Stimulated activated naive CD8-positive, alpha-beta T cell treated with anti-CD3 and anti-CD28 coated beads, Interleukin-15, Interleukin-2, amounts not matched to agents 100 ng/mL and 50 ng/mL, for 24 hours (primary cell): ENCODE measurements around the gene CREBL2.
A peak's percentile ranks its signal among the peaks of the same experiment; 100 is the strongest.

ENCODE experiments used
- H3K27ac Mint-ChIP-seq: one replicate; pipeline ENCODE4 v1.8.0; 2021; ENCODE audit warnings: mild to moderate bottlenecking, mixed read lengths
- H3K27me3 Mint-ChIP-seq: one replicate; pipeline ENCODE4 v1.8.0; 2021; ENCODE audit warnings: mixed read lengths
- H3K36me3 Mint-ChIP-seq: one replicate; pipeline ENCODE4 v1.8.0; 2021; ENCODE audit warnings: low read depth, mixed read lengths
- H3K4me1 Mint-ChIP-seq: one replicate; pipeline ENCODE4 v1.8.0; 2021; ENCODE audit warnings: low read depth, mixed read lengths
- H3K4me3 Mint-ChIP-seq: one replicate; pipeline ENCODE4 v1.8.0; 2021; ENCODE audit warnings: mild to moderate bottlenecking, mixed read lengths
- H3K9me3 Mint-ChIP-seq: one replicate; pipeline ENCODE4 v1.8.0; 2021; ENCODE audit warnings: mixed read lengths

CREBL2 gene

GRCh38 chr12:12665194-12665593 lies 53.5 kb downstream of the CREBL2 start:
- Mint-ChIP-seq H3K27me3 (no peaks in the 10 kb centered on the region), H3K27ac (no peak overlapping the region), H3K4me3 (no peak overlapping the region), H3K4me1 (no peaks in the 10 kb centered on the region), H3K36me3 (no peaks in the 10 kb centered on the region), H3K9me3 (no peaks in the 10 kb centered on the region)

- no peak overlapping the region for H3K27ac Mint-ChIP-seq
- H3K36me3 Mint-ChIP-seq = no peaks in the 10 kb centered on the region
- peaks cover 10% of the 10 kb centered on the region for H3K4me1 Mint-ChIP-seq
- H3K9me3 Mint-ChIP-seq = no peaks in the 10 kb centered on the region
- no peaks in the 10 kb centered on the region for H3K27me3 Mint-ChIP-seq
- H3K4me3 Mint-ChIP-seq = no peak overlapping the region
Measured at GRCh38 chr12:12668005-12668404, 56.3 kb downstream of the CREBL2 start.

GRCh38 chr12:12669020-12669419 lies 57.3 kb downstream of the CREBL2 start:
- Mint-ChIP-seq H3K4me3 (no peak overlapping the region), H3K27me3 (no peaks in the 10 kb centered on the region), H3K4me1 (peaks cover 17% of the 10 kb centered on the region), H3K36me3 (no peaks in the 10 kb centered on the region), H3K27ac (no peak overlapping the region), H3K9me3 (no peaks in the 10 kb centered on the region)

GRCh38 chr12:12671850-12672660 lies 60.4 kb downstream of the CREBL2 start:
- H3K4me1 Mint-ChIP-seq = peaks cover 17% of the 10 kb centered on the region
- no peaks in the 10 kb centered on the region for H3K9me3 Mint-ChIP-seq
- H3K27me3 Mint-ChIP-seq = no peaks in the 10 kb centered on the region
- H3K27ac Mint-ChIP-seq = no peak overlapping the region
- H3K36me3 Mint-ChIP-seq = no peaks in the 10 kb centered on the region
- no peak overlapping the region for H3K4me3 Mint-ChIP-seq

- H3K27me3 Mint-ChIP-seq = no peaks in the 10 kb centered on the region
- H3K4me3 Mint-ChIP-seq = no peak overlapping the region
- H3K27ac Mint-ChIP-seq = peak overlapping the region; percentile 23
- H3K9me3 Mint-ChIP-seq = no peaks in the 10 kb centered on the region
- no peaks in the 10 kb centered on the region for H3K36me3 Mint-ChIP-seq
- H3K4me1 Mint-ChIP-seq = peaks cover 17% of the 10 kb centered on the region
Measured at GRCh38 chr12:12673296-12673695, 61.6 kb downstream of the CREBL2 start.

- peaks cover 17% of the 10 kb centered on the region for H3K4me1 Mint-ChIP-seq
- H3K9me3 Mint-ChIP-seq = no peaks in the 10 kb centered on the region
- no peak overlapping the region for H3K27ac Mint-ChIP-seq
- no peaks in the 10 kb centered on the region for H3K36me3 Mint-ChIP-seq
- no peak overlapping the region for H3K4me3 Mint-ChIP-seq
- H3K27me3 Mint-ChIP-seq = no peaks in the 10 kb centered on the region
Measured at GRCh38 chr12:12676605-12677004, 64.9 kb downstream of the CREBL2 start.

- H3K27ac Mint-ChIP-seq = no peak overlapping the region
- no peaks in the 10 kb centered on the region for H3K36me3 Mint-ChIP-seq
- no peaks in the 10 kb centered on the region for H3K4me1 Mint-ChIP-seq
- no peaks in the 10 kb centered on the region for H3K27me3 Mint-ChIP-seq
- no peak overlapping the region for H3K4me3 Mint-ChIP-seq
- no peaks in the 10 kb centered on the region for H3K9me3 Mint-ChIP-seq
Measured at GRCh38 chr12:12681061-12681765, 69.5 kb downstream of the CREBL2 start.

- Mint-ChIP-seq H3K27me3 (no peaks in the 10 kb centered on the region), H3K9me3 (no peaks in the 10 kb centered on the region), H3K4me3 (no peak overlapping the region), H3K27ac (no peak overlapping the region), H3K36me3 (no peaks in the 10 kb centered on the region), H3K4me1 (no peaks in the 10 kb centered on the region)
Measured at GRCh38 chr12:12682284-12682683, 70.6 kb downstream of the CREBL2 start.

GRCh38 chr12:12683136-12683697 lies 71.5 kb downstream of the CREBL2 start:
- Mint-ChIP-seq H3K27ac (no peak overlapping the region), H3K4me3 (no peak overlapping the region), H3K36me3 (peaks cover 5% of the 10 kb centered on the region), H3K4me1 (no peaks in the 10 kb centered on the region), H3K27me3 (no peaks in the 10 kb centered on the region), H3K9me3 (no peaks in the 10 kb centered on the region)

GRCh38 chr12:12683725-12684124 lies 72.0 kb downstream of the CREBL2 start:
- Mint-ChIP-seq H3K27ac (no peak overlapping the region), H3K4me3 (no peak overlapping the region), H3K27me3 (no peaks in the 10 kb centered on the region), H3K4me1 (no peaks in the 10 kb centered on the region), H3K36me3 (peaks cover 5% of the 10 kb centered on the region), H3K9me3 (no peaks in the 10 kb centered on the region)

- no peak overlapping the region for H3K4me3 Mint-ChIP-seq
- no peak overlapping the region for H3K27ac Mint-ChIP-seq
- H3K9me3 Mint-ChIP-seq = no peaks in the 10 kb centered on the region
- no peaks in the 10 kb centered on the region for H3K27me3 Mint-ChIP-seq
- no peaks in the 10 kb centered on the region for H3K4me1 Mint-ChIP-seq
- H3K36me3 Mint-ChIP-seq = peaks cover 5% of the 10 kb centered on the region
Measured at GRCh38 chr12:12684375-12685106, 72.9 kb downstream of the CREBL2 start.

- Mint-ChIP-seq H3K4me1 (peaks cover 7% of the 10 kb centered on the region), H3K36me3 (peaks cover 5% of the 10 kb centered on the region), H3K27me3 (no peaks in the 10 kb centered on the region), H3K9me3 (no peaks in the 10 kb centered on the region), H3K27ac (no peak overlapping the region), H3K4me3 (no peak overlapping the region)
Measured at GRCh38 chr12:12685305-12685704, 73.6 kb downstream of the CREBL2 start.

GRCh38 chr12:12686472-12686871 lies 74.8 kb downstream of the CREBL2 start:
- peaks cover 19% of the 10 kb centered on the region for H3K4me1 Mint-ChIP-seq
- H3K27me3 Mint-ChIP-seq = no peaks in the 10 kb centered on the region
- H3K27ac Mint-ChIP-seq = no peak overlapping the region
- peaks cover 5% of the 10 kb centered on the region for H3K36me3 Mint-ChIP-seq
- no peaks in the 10 kb centered on the region for H3K9me3 Mint-ChIP-seq
- H3K4me3 Mint-ChIP-seq = no peak overlapping the region

GRCh38 chr12:12686925-12687324 lies 75.2 kb downstream of the CREBL2 start:
- Mint-ChIP-seq H3K27me3 (no peaks in the 10 kb centered on the region), H3K4me3 (no peak overlapping the region), H3K9me3 (no peaks in the 10 kb centered on the region), H3K27ac (no peak overlapping the region), H3K4me1 (peaks cover 24% of the 10 kb centered on the region), H3K36me3 (peaks cover 5% of the 10 kb centered on the region)
